Measurements from ENCODE around the gene DOCK10.

GRCh38 chr2:224875153-224875552 lies 167.1 kb downstream of the DOCK10 start:
- TF ChIP-seq, protein P1, sequence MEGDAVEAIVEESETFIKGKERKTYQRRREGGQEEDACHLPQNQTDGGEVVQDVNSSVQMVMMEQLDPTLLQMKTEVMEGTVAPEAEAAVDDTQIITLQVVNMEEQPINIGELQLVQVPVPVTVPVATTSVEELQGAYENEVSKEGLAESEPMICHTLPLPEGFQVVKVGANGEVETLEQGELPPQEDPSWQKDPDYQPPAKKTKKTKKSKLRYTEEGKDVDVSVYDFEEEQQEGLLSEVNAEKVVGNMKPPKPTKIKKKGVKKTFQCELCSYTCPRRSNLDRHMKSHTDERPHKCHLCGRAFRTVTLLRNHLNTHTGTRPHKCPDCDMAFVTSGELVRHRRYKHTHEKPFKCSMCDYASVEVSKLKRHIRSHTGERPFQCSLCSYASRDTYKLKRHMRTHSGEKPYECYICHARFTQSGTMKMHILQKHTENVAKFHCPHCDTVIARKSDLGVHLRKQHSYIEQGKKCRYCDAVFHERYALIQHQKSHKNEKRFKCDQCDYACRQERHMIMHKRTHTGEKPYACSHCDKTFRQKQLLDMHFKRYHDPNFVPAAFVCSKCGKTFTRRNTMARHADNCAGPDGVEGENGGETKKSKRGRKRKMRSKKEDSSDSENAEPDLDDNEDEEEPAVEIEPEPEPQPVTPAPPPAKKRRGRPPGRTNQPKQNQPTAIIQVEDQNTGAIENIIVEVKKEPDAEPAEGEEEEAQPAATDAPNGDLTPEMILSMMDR (IDR thresholded peaks at IDR 0.05), result no peak
- TF ChIP-seq EP300 (IDR thresholded peaks at IDR 0.05) (no peak), POLR2A (IDR thresholded peaks at IDR 0.05) (no peak)
